ENCODE data around the gene DHX38.

DHX38 gene

GRCh38 chr16:72142476-72142875 lies 48.8 kb downstream of the DHX38 start:
- Histone ChIP-seq H3K9ac (ENCODE audit: low read length) (no peak overlapping the region), H3K27me3 (ENCODE audit: control insufficient read depth in 1 of 2, insufficient read depth in 2 of 2, low read length in 2 of 2) (no peaks in the 10 kb centered on the region), H3K4me1 (ENCODE audit: insufficient read depth, low read length) (no peaks in the 10 kb centered on the region), H3K27ac (ENCODE audit: low read depth, low read length) (no peak overlapping the region), H3K9me3 (ENCODE audit: low read length) (no peaks in the 10 kb centered on the region), H3K36me3 (ENCODE audit: insufficient read depth, low read length) (no peaks in the 10 kb centered on the region), H3K4me3 (ENCODE audit: low read depth in 1 of 2, low read length in 2 of 2) (no peak overlapping the region)

GRCh38 chr16:72149676-72150464 lies 56.2 kb downstream of the DHX38 start:
- Histone ChIP-seq H3K27me3 (ENCODE audit: control insufficient read depth in 1 of 2, insufficient read depth in 2 of 2, low read length in 2 of 2) (no peaks in the 10 kb centered on the region), H3K36me3 (ENCODE audit: insufficient read depth, low read length) (no peaks in the 10 kb centered on the region), H3K9ac (ENCODE audit: low read length) (no peak overlapping the region), H3K4me3 (ENCODE audit: low read depth in 1 of 2, low read length in 2 of 2) (no peak overlapping the region), H3K27ac (ENCODE audit: low read depth, low read length) (no peak overlapping the region), H3K9me3 (ENCODE audit: low read length) (no peaks in the 10 kb centered on the region), H3K4me1 (ENCODE audit: insufficient read depth, low read length) (no peaks in the 10 kb centered on the region)

DNA sequence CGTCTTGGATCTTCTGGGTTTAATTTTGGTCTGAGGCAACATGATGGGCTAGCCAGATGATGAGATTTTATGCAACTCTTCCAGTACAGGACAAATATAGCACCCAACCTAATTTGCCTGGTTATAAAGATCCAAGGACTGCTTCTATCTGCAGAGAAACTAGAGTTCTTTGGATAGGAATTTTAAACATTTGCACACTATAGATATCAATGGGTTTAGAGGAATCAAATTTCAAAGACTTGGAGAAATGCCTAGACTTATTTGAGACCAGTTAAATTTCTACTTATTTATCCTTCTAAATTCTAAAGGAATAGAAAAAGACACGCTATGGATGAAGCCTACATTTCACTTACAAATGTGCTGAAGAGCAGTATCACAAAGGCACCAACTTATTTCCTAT lies 65.7 kb downstream of the DHX38 start:
- Histone ChIP-seq H3K27me3 (ENCODE audit: control insufficient read depth in 1 of 2, insufficient read depth in 2 of 2, low read length in 2 of 2) (no peaks in the 10 kb centered on the region), H3K36me3 (ENCODE audit: insufficient read depth, low read length) (no peaks in the 10 kb centered on the region), H3K9ac (ENCODE audit: low read length) (no peak overlapping the region), H3K4me1 (ENCODE audit: insufficient read depth, low read length) (no peaks in the 10 kb centered on the region), H3K27ac (ENCODE audit: low read depth, low read length) (no peak overlapping the region), H3K9me3 (ENCODE audit: low read length) (no peaks in the 10 kb centered on the region), H3K4me3 (ENCODE audit: low read depth in 1 of 2, low read length in 2 of 2) (no peak overlapping the region)

- H3K27me3 ChIP-seq (ENCODE audit: control insufficient read depth in 1 of 2, insufficient read depth in 2 of 2, low read length in 2 of 2): no peaks in the 10 kb centered on the region
- no peak overlapping the region for H3K27ac ChIP-seq (ENCODE audit: low read depth, low read length)
- H3K4me1 ChIP-seq (ENCODE audit: insufficient read depth, low read length): no peaks in the 10 kb centered on the region
- no peaks in the 10 kb centered on the region for H3K36me3 ChIP-seq (ENCODE audit: insufficient read depth, low read length)
- H3K9ac ChIP-seq (ENCODE audit: low read length): no peak overlapping the region
- H3K4me3 ChIP-seq (ENCODE audit: low read depth in 1 of 2, low read length in 2 of 2): no peak overlapping the region
- H3K9me3 ChIP-seq (ENCODE audit: low read length): no peaks in the 10 kb centered on the region
These were observed 66.2 kb downstream of the DHX38 start for GRCh38 chr16:72159801-72160200.

GRCh38 chr16:72162105-72162692 lies 68.6 kb downstream of the DHX38 start:
- Histone ChIP-seq H3K9me3 (ENCODE audit: low read length) (no peaks in the 10 kb centered on the region), H3K27ac (ENCODE audit: low read depth, low read length) (no peak overlapping the region), H3K4me3 (ENCODE audit: low read depth in 1 of 2, low read length in 2 of 2) (no peak overlapping the region), H3K36me3 (ENCODE audit: insufficient read depth, low read length) (no peaks in the 10 kb centered on the region), H3K9ac (ENCODE audit: low read length) (no peak overlapping the region), H3K27me3 (ENCODE audit: control insufficient read depth in 1 of 2, insufficient read depth in 2 of 2, low read length in 2 of 2) (no peaks in the 10 kb centered on the region), H3K4me1 (ENCODE audit: insufficient read depth, low read length) (no peaks in the 10 kb centered on the region)
